Ascending aorta (tissue), 2 donors: Measurements from ENCODE around the gene CATSPERZ. TPM values are rescaled to one million over a fixed set of nuclear protein-coding genes. Genes with fewer than 3 reads are reported as not detected.

Experiments used
- DNase-seq, 2 donors: peaks; one replicate each; pipeline ENCODE4 v3.0.0-alpha.2; 2019; ENCODE audit warnings: low spot score in 2 of 2
- H3K27ac ChIP-seq, 2 donors: fragments of 200-600 bp; sonication (generic); one replicate each; pipeline ENCODE4 v1.5.1; 2016 to 2017; ENCODE audit warnings: mild to moderate bottlenecking in 1 of 2
- H3K27me3 ChIP-seq: fragments of 200-600 bp; sonication (generic); one replicate; pipeline ENCODE4 v1.5.1; 2017
- H3K36me3 ChIP-seq, 2 donors: fragments of 200-600 bp; sonication (generic); one replicate each; pipeline ENCODE4 v1.5.1; 2016
- H3K4me1 ChIP-seq, 2 donors: fragments of 200-600 bp; sonication (generic); one replicate each; pipeline ENCODE4 v1.5.1; 2016 to 2017; ENCODE audit warnings: mild to moderate bottlenecking in 1 of 2
- H3K4me3 ChIP-seq, 2 donors: fragments of 200-600 bp; sonication (generic); one replicate each; pipeline ENCODE4 v1.5.1; 2016 to 2017; ENCODE audit warnings: mild to moderate bottlenecking in 1 of 2
- H3K9me3 ChIP-seq, 2 donors: fragments of 200-600 bp; sonication (generic); one replicate each; pipeline ENCODE4 v1.5.1; 2016
- intact Hi-C: fragments of 100-400 bp; cut with DNase I; formaldehyde crosslinking; loops from one replicate; pipeline ENCODE4 v1.15.1; 2023
- total RNA-seq: library from RNA; depleted of rRNA; stranded (reverse); fragments of >200 nt; gene quantifications from one replicate; pipeline ENCODE4 v1.1.0, GENCODE V29; 2016
- TF ChIP-seq, protein P1 (sequence below), 3 experiments: fragments of 200-600 bp in 2 of 3; fragments of 450-650 bp in 1 of 3; sonication (generic) in 2 of 3; IDR thresholded peaks; one replicate each; pipeline ENCODE4 v1.5.1; 2016 to 2019; ENCODE audit warnings: antibody characterized with exemption in 3 of 3, mild to moderate bottlenecking in 1 of 3, moderate library complexity in 1 of 3

The CATSPERZ gene
- total RNA-seq, 1 donor from 2014 or later = not detected

GRCh38 chr11:64352995-64353714, 53.0 kb downstream of the CATSPERZ start:
- TF ChIP-seq, protein P1, sequence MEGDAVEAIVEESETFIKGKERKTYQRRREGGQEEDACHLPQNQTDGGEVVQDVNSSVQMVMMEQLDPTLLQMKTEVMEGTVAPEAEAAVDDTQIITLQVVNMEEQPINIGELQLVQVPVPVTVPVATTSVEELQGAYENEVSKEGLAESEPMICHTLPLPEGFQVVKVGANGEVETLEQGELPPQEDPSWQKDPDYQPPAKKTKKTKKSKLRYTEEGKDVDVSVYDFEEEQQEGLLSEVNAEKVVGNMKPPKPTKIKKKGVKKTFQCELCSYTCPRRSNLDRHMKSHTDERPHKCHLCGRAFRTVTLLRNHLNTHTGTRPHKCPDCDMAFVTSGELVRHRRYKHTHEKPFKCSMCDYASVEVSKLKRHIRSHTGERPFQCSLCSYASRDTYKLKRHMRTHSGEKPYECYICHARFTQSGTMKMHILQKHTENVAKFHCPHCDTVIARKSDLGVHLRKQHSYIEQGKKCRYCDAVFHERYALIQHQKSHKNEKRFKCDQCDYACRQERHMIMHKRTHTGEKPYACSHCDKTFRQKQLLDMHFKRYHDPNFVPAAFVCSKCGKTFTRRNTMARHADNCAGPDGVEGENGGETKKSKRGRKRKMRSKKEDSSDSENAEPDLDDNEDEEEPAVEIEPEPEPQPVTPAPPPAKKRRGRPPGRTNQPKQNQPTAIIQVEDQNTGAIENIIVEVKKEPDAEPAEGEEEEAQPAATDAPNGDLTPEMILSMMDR (IDR thresholded peaks at IDR 0.05) = no peak
- H3K36me3 ChIP-seq = no peaks in the 10 kb centered on the region
- no peak overlapping the region for H3K4me3 ChIP-seq
- no peaks in the 10 kb centered on the region for H3K9me3 ChIP-seq
- no peaks in the 10 kb centered on the region for H3K27me3 ChIP-seq
- intact Hi-C loops = no loop called here
- H3K27ac ChIP-seq = no peak overlapping the region
- no peak for DNase-seq
- peaks cover 5 to 12% of the 10 kb centered on the region in 2 donors for H3K4me1 ChIP-seq

DNA sequence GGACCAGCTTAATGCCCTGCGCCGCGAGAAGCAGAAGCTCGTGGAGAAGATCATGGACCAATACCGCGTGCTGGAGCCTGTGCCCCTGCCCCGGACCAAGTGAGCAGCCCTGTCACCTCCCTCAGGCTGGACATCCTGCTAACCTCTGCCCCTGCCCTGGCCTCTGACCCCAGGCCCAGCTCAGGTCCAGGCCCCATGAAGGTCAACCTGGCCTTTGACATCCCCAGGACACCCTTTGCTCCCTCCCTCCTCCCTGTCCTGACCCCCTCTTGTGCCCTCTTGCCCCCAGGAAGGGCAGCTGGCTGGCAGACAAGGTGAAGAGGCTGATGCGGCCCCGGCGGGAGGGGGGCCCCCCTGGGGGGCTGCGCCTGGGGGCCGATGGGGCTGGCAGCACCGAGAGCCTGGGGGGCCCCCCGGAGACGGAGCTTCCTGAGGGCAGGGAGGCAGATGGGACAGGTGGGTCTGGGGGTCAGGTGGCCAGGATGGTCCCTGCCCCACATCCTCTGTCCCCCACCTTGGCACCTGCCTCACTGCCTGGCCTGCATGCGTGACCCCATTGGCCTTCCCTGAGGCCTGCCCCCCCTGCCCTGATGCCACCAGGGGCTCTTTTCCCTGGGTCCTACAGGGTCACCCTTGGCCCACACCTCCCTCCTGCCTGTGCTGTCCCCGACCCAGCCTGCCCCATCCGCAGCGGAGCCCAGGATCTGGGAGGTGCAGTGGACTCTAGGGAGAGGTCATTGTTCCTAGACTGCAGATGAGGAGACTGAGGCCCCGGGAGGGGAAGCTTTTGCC, 53.8 kb downstream of the CATSPERZ start:
- Histone ChIP-seq H3K36me3 (no peaks in the 10 kb centered on the region), H3K27ac (no peak overlapping the region), H3K4me1 (peaks cover 9 to 18% of the 10 kb centered on the region in 2 donors), H3K9me3 (no peaks in the 10 kb centered on the region), H3K27me3 (no peaks in the 10 kb centered on the region), H3K4me3 (no peak overlapping the region)
- no peak for DNase-seq
- intact Hi-C loops = no loop called here
- TF ChIP-seq, protein P1 (IDR thresholded peaks at IDR 0.05) = no peak

Other genes with a start within 250 kb of the CATSPERZ start
- gene MACROD1, start 134.2 kb upstream of the CATSPERZ start, total RNA-seq = 26.5 TPM
- 77.7 TPM for gene STIP1, start 114.2 kb upstream of the CATSPERZ start, total RNA-seq
- 55.2 TPM for gene FERMT3, start 93.6 kb upstream of the CATSPERZ start, total RNA-seq
- gene TRPT1, start 74.2 kb upstream of the CATSPERZ start, total RNA-seq = 224 TPM
- 158 TPM for gene NUDT22, start 74.1 kb upstream of the CATSPERZ start, total RNA-seq
- gene DNAJC4, start 69.8 kb upstream of the CATSPERZ start, total RNA-seq = 43.1 TPM
- 188 TPM for gene VEGFB, start 65.8 kb upstream of the CATSPERZ start, total RNA-seq
- 17.7 TPM for gene FKBP2, start 59.3 kb upstream of the CATSPERZ start, total RNA-seq
- gene PPP1R14B, start 53.4 kb upstream of the CATSPERZ start, total RNA-seq = 85.7 TPM
- gene PLCB3, start 48.8 kb upstream of the CATSPERZ start, total RNA-seq = 54.0 TPM
- 175 TPM for gene BAD, start 15.7 kb upstream of the CATSPERZ start, total RNA-seq
- gene GPR137, start 14.5 kb upstream of the CATSPERZ start, total RNA-seq = 3.9 TPM
- not detected for gene KCNK4, start 9.1 kb upstream of the CATSPERZ start, total RNA-seq
- 53.4 TPM for gene ESRRA, start 5.2 kb downstream of the CATSPERZ start, total RNA-seq
- gene TRMT112, start 17.2 kb downstream of the CATSPERZ start, total RNA-seq = 384 TPM
- gene PRDX5, start 17.8 kb downstream of the CATSPERZ start, total RNA-seq = 153 TPM
- gene CCDC88B, start 39.8 kb downstream of the CATSPERZ start, total RNA-seq = 5.1 TPM
- 81.5 TPM for gene RPS6KA4, start 58.8 kb downstream of the CATSPERZ start, total RNA-seq